ENCODE data around the gene FAM78A.

GRCh38 chr9:131236761-131237160, 39.5 kb downstream of the FAM78A start:
- TF ChIP-seq CTCF (IDR thresholded peaks at IDR 0.05; ENCODE audit: insufficient read depth, low read length, poor library complexity, severe bottlenecking) (no peak), EZH2phosphoT487 (conservative IDR thresholded peaks at IDR 0.05; ENCODE audit: low read length) (no peak)
